K562 (cell line): ENCODE results near the gene INO80E. TPM values are rescaled to one million over a fixed set of nuclear protein-coding genes. Genes with fewer than 3 reads are reported as not detected.

Experiments
- CTBP1 ChIP-seq: fragments of 450-650 bp; IDR thresholded peaks from 2 replicates; pipeline ENCODE4 v1.6.1; 2016; ENCODE audit warnings: borderline replicate concordance
- ESRRA ChIP-seq: fragments of 450-650 bp; IDR thresholded peaks from 2 replicates; pipeline ENCODE4 v1.6.1; 2014; ENCODE audit warnings: low read depth, mild to moderate bottlenecking, moderate library complexity, borderline replicate concordance
- GMEB1 ChIP-seq: fragments of 250-450 bp; sonication (Bioruptor Pico); IDR thresholded peaks from 2 replicates; pipeline ENCODE4 v1.4.0; 2020; ENCODE audit warnings: mild to moderate bottlenecking
- HNRNPUL1 ChIP-seq: fragments of 200-400 bp; formaldehyde crosslinking; IDR thresholded peaks from 2 replicates; pipeline ENCODE4 v1.6.1; 2017; ENCODE audit warnings: low read length
- L3MBTL2 ChIP-seq: fragments of 450-650 bp; IDR thresholded peaks from 2 replicates; pipeline ENCODE4 v1.6.1; 2016; ENCODE audit warnings: mild to moderate bottlenecking, moderate library complexity
- MCM7 ChIP-seq, 2 experiments: fragments of 450-650 bp; IDR thresholded peaks; 2 replicates each; pipeline ENCODE4 v1.6.1; 2016 to 2018
- PHF8 ChIP-seq: fragments of 200-600 bp; sonication (generic); IDR thresholded peaks from 2 replicates; pipeline ENCODE4 v1.6.1; 2012; ENCODE audit warnings: mixed run types, mild to moderate bottlenecking, inconsistent platforms, low read length, moderate library complexity, borderline replicate concordance
- SLC30A9 ChIP-seq: fragments of 250-450 bp; sonication (Bioruptor Pico); IDR thresholded peaks from 2 replicates; pipeline ENCODE4 v1.8.0; 2022; ENCODE audit warnings: mild to moderate bottlenecking, moderate library complexity
- ZNF589 ChIP-seq: fragments of 200-800 bp; sonication (Bioruptor generic); IDR thresholded peaks from 2 replicates; pipeline ENCODE4 v1.6.1; 2016; ENCODE audit warnings: low read depth, missing genetic modification characterization, missing compliant biosample characterization
- polyA plus RNA-seq, 8 experiments: library from polyadenylated mRNA; depleted of rRNA in 4 of 8; stranded (reverse) in 5 of 8; unstranded in 3 of 8; fragments of >200 nt; fragmentation: Nextera tagmentation in 2 of 8; fragmentation: Illumina TruSeq in 1 of 8; extraction: Ambion mirVana in 2 of 8; extraction: Trizol in 1 of 8; gene quantifications; 2 replicates each; pipeline versions ENCODE4 v1.2.1 to v1.2.3, GENCODE V29; 2011 to 2014; ENCODE audit warnings: inconsistent platforms in 1 of 8, missing spikeins in 1 of 8
- total RNA-seq, 7 experiments: library from RNA; depleted of rRNA in 6 of 7; stranded (reverse); fragments of >200 nt in 6 of 7; fragmentation: Illumina TruSeq in 2 of 7; extraction: Trizol in 2 of 7; gene quantifications; 2 replicates each; pipeline versions ENCODE4 v1.2.1 to v1.2.3, GENCODE V29; 2011 to 2021; ENCODE audit warnings: low replicate concordance in 1 of 7
- TF ChIP-seq, protein P1 (sequence below), 2 experiments: fragments of 450-650 bp; formaldehyde crosslinking in 1 of 2; IDR thresholded peaks; 2 replicates each; pipeline versions ENCODE4 v1.4.0 to v1.6.1; 2014 to 2020; ENCODE audit warnings: mild to moderate bottlenecking in 2 of 2, borderline replicate concordance in 1 of 2, low read depth in 1 of 2
- TF ChIP-seq, protein P2 (sequence below): fragments of 250-450 bp; sonication (Bioruptor Pico); IDR thresholded peaks from 2 replicates; pipeline ENCODE4 v1.4.0; 2020; ENCODE audit warnings: mild to moderate bottlenecking, moderate library complexity, borderline replicate concordance
- TF ChIP-seq, protein P3 (sequence below): sonication (generic); formaldehyde crosslinking; IDR thresholded peaks from 2 replicates; pipeline ENCODE4 v1.8.0; 2022; ENCODE audit warnings: mild to moderate bottlenecking, low read depth, missing genetic modification reagents

Gene INO80E
- total and polyA plus RNA-seq, 9 of the 15 experiments (the other 6 are each of a cell fraction or from before 2014, with no cell fraction given), result 0.31 to 102 (median 49.3) TPM

GRCh38 chr16:29961479-29962343 lies 34.3 kb upstream of the INO80E start, which contains the start of gene TMEM219 (continued):
- TF ChIP-seq, protein P1, sequence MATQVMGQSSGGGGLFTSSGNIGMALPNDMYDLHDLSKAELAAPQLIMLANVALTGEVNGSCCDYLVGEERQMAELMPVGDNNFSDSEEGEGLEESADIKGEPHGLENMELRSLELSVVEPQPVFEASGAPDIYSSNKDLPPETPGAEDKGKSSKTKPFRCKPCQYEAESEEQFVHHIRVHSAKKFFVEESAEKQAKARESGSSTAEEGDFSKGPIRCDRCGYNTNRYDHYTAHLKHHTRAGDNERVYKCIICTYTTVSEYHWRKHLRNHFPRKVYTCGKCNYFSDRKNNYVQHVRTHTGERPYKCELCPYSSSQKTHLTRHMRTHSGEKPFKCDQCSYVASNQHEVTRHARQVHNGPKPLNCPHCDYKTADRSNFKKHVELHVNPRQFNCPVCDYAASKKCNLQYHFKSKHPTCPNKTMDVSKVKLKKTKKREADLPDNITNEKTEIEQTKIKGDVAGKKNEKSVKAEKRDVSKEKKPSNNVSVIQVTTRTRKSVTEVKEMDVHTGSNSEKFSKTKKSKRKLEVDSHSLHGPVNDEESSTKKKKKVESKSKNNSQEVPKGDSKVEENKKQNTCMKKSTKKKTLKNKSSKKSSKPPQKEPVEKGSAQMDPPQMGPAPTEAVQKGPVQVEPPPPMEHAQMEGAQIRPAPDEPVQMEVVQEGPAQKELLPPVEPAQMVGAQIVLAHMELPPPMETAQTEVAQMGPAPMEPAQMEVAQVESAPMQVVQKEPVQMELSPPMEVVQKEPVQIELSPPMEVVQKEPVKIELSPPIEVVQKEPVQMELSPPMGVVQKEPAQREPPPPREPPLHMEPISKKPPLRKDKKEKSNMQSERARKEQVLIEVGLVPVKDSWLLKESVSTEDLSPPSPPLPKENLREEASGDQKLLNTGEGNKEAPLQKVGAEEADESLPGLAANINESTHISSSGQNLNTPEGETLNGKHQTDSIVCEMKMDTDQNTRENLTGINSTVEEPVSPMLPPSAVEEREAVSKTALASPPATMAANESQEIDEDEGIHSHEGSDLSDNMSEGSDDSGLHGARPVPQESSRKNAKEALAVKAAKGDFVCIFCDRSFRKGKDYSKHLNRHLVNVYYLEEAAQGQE (IDR thresholded peaks at IDR 0.05; ENCODE audit: borderline replicate concordance), result peak; percentile 46; the same call in 1 of the 2 replicates
- TF ChIP-seq, protein P1 (CRISPR knock-in tag; IDR thresholded peaks at IDR 0.05; ENCODE audit: low read depth), result no peak; the same call in 1 of the 2 replicates
- TF ChIP-seq CTBP1 (peak; percentile 59; the same call in 1 of the 2 replicates), MCM7 (IDR thresholded peaks at IDR 0.05) (no peak), GMEB1 (CRISPR knock-in tag) (peak; percentile 78), HNRNPUL1 (no peak), ESRRA (peak; percentile 61; the same call in 1 of the 2 replicates), ZNF589 (CRISPR knock-in tag) (no peak), L3MBTL2 (peak; percentile 86), PHF8 (peak; percentile 76; the same call in 1 of the 2 replicates), SLC30A9 (CRISPR knock-in tag) (no peak)
- TF ChIP-seq, protein P2, sequence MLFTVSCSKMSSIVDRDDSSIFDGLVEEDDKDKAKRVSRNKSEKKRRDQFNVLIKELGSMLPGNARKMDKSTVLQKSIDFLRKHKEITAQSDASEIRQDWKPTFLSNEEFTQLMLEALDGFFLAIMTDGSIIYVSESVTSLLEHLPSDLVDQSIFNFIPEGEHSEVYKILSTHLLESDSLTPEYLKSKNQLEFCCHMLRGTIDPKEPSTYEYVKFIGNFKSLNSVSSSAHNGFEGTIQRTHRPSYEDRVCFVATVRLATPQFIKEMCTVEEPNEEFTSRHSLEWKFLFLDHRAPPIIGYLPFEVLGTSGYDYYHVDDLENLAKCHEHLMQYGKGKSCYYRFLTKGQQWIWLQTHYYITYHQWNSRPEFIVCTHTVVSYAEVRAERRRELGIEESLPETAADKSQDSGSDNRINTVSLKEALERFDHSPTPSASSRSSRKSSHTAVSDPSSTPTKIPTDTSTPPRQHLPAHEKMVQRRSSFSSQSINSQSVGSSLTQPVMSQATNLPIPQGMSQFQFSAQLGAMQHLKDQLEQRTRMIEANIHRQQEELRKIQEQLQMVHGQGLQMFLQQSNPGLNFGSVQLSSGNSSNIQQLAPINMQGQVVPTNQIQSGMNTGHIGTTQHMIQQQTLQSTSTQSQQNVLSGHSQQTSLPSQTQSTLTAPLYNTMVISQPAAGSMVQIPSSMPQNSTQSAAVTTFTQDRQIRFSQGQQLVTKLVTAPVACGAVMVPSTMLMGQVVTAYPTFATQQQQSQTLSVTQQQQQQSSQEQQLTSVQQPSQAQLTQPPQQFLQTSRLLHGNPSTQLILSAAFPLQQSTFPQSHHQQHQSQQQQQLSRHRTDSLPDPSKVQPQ (CRISPR knock-in tag), result no peak
- TF ChIP-seq, protein P3, sequence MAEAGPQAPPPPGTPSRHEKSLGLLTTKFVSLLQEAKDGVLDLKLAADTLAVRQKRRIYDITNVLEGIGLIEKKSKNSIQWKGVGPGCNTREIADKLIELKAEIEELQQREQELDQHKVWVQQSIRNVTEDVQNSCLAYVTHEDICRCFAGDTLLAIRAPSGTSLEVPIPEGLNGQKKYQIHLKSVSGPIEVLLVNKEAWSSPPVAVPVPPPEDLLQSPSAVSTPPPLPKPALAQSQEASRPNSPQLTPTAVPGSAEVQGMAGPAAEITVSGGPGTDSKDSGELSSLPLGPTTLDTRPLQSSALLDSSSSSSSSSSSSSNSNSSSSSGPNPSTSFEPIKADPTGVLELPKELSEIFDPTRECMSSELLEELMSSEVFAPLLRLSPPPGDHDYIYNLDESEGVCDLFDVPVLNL (CRISPR knock-in tag), result no peak
